HTR-8/SVneo (cell line): ENCODE data around the gene CERS6.

Experiments
- DNase-seq: peaks from one replicate; pipeline ENCODE4 v3.0.0; 2011; ENCODE audit warnings: low spot score, mixed read lengths; ENCODE audit not compliant: insufficient read length
- FAIRE-seq: peaks from 2 replicates; lab custom pipeline; 2011; peaks lifted over from hg19 to GRCh38; lab: Jason Lieb, UNC

The CERS6 gene

GRCh38 chr2:168685600-168686451, 229.8 kb downstream of the CERS6 start:
- no peak for FAIRE-seq
- DNase-seq, result no peak

- FAIRE-seq, result no peak
- no peak for DNase-seq
Measured at GRCh38 chr2:168686452-168687191, 230.6 kb downstream of the CERS6 start.

GRCh38 chr2:168687314-168687713, 231.2 kb downstream of the CERS6 start:
- no peak for FAIRE-seq

GRCh38 chr2:168690381-168690885, 234.4 kb downstream of the CERS6 start:
- DNase-seq, result no peak
- FAIRE-seq, result no peak

More at GRCh38 chr2:168687314-168687713, 231.2 kb downstream of the CERS6 start:
- DNase-seq, result no peak

- DNase-seq, result no peak
- no peak for FAIRE-seq
Measured at GRCh38 chr2:168691221-168691620, 235.1 kb downstream of the CERS6 start.

GRCh38 chr2:168692132-168692744, 236.2 kb downstream of the CERS6 start:
- no peak for FAIRE-seq

GRCh38 chr2:168694173-168694572, 238.1 kb downstream of the CERS6 start:
- DNase-seq, result no peak
- FAIRE-seq, result no peak

More at GRCh38 chr2:168692132-168692744, 236.2 kb downstream of the CERS6 start:
- DNase-seq, result no peak

- DNase-seq (no peak), FAIRE-seq (no peak)
Measured at GRCh38 chr2:168694866-168695265, 238.8 kb downstream of the CERS6 start.

GRCh38 chr2:168697668-168698121, 241.6 kb downstream of the CERS6 start:
- FAIRE-seq (no peak), DNase-seq (no peak)

GRCh38 chr2:168698969-168699368, 242.9 kb downstream of the CERS6 start:
- FAIRE-seq (no peak), DNase-seq (no peak)

- no peak for FAIRE-seq
Measured at GRCh38 chr2:168699844-168700417, 243.9 kb downstream of the CERS6 start.

GRCh38 chr2:168700615-168701245, 244.7 kb downstream of the CERS6 start:
- no peak for DNase-seq
- no peak for FAIRE-seq

More at GRCh38 chr2:168699844-168700417, 243.9 kb downstream of the CERS6 start:
- DNase-seq, result no peak

GRCh38 chr2:168702579-168702978, 246.5 kb downstream of the CERS6 start:
- DNase-seq (no peak), FAIRE-seq (no peak)

GRCh38 chr2:168703926-168704325, 247.9 kb downstream of the CERS6 start:
- FAIRE-seq, result no peak
- DNase-seq, result no peak

GRCh38 chr2:168705534-168706470, 249.7 kb downstream of the CERS6 start:
- DNase-seq (no peak), FAIRE-seq (no peak)

GRCh38 chr2:168706806-168707205, 250.7 kb downstream of the CERS6 start:
- FAIRE-seq (no peak), DNase-seq (no peak)

GRCh38 chr2:168708080-168708479, 252.0 kb downstream of the CERS6 start:
- FAIRE-seq (no peak), DNase-seq (no peak)

GRCh38 chr2:168710754-168711467, 254.8 kb downstream of the CERS6 start:
- no peak for DNase-seq
- FAIRE-seq, result no peak
